H1 (cell line): Measurements from ENCODE around the gene PRRT2. TPM values are rescaled to one million over a fixed set of nuclear protein-coding genes. Genes with fewer than 3 reads are reported as not detected.

Experiments
- CTCF ChIA-PET: fragments of 300-600 bp; sonication (Branson Sonifier 250); formaldehyde crosslinking; loops from one replicate; lab custom pipeline; 2021; ENCODE audit not compliant: partially characterized antibody; lab: Charles Lee
- POLR2A ChIA-PET: fragments of 300-600 bp; sonication (Branson Sonifier 250); formaldehyde crosslinking; loops from one replicate; lab custom pipeline; 2021; ENCODE audit warnings: inconsistent platforms; ENCODE audit not compliant: partially characterized antibody; lab: Charles Lee
- DNase-seq, 2 experiments: peaks; one replicate each; pipeline versions ENCODE4 v3.0.0 to v3.0.0-alpha.2; 2010 to 2022; ENCODE audit warnings: low spot score in 2 of 2, low read depth in 1 of 2, mixed read lengths in 1 of 2
- FAIRE-seq: peaks from 2 replicates; lab custom pipeline; 2011; peaks lifted over from hg19 to GRCh38; lab: Jason Lieb, UNC
- H2AFZ ChIP-seq: 2 replicates; pipeline ENCODE4 v1.8.1; 2012; ENCODE audit warnings: low read length, inconsistent platforms
- H2AK5ac ChIP-seq: 2 replicates; pipeline ENCODE4 v1.6.1; 2013; ENCODE audit warnings: low read depth, low read length
- H2BK120ac ChIP-seq: replicated peaks from 2 replicates; pipeline ENCODE3; 2013; ENCODE audit warnings: low read depth, low read length, inconsistent platforms
- H2BK12ac ChIP-seq: 2 replicates; pipeline ENCODE4 v1.6.1; 2013; ENCODE audit warnings: low read depth, low read length
- H2BK15ac ChIP-seq: 2 replicates; pipeline ENCODE4 v1.6.1; 2013; ENCODE audit warnings: low read length
- H2BK20ac ChIP-seq: 2 replicates; pipeline ENCODE4 v1.6.1; 2013; ENCODE audit warnings: low read length
- H2BK5ac ChIP-seq: 2 replicates; pipeline ENCODE4 v1.6.1; 2013; ENCODE audit warnings: low read depth, low read length
- H3K14ac ChIP-seq: 2 replicates; pipeline ENCODE4 v1.6.1; 2013; ENCODE audit warnings: inconsistent platforms; ENCODE audit not compliant: insufficient read length
- H3K18ac ChIP-seq: 2 replicates; pipeline ENCODE4 v1.6.1; 2013; ENCODE audit warnings: low read length; ENCODE audit errors: extremely low read depth
- H3K23ac ChIP-seq: 2 replicates; pipeline ENCODE4 v1.6.1; 2013; ENCODE audit warnings: inconsistent platforms; ENCODE audit not compliant: insufficient read length
- H3K23me2 ChIP-seq: 2 replicates; pipeline ENCODE4 v1.6.1; 2013; ENCODE audit warnings: low read depth, low read length
- H3K27ac ChIP-seq: 2 replicates; pipeline ENCODE4 v1.6.1; 2011; ENCODE audit warnings: low read depth, low read length, inconsistent platforms
- H3K27me3 ChIP-seq, 4 experiments: replicated peaks in 1 of 4; 1 replicate in 1 of 4; 2 replicates in 3 of 4; pipeline versions ENCODE4 v1.6.1 to v1.8.1; 2011 to 2013; ENCODE audit warnings: low read length in 3 of 4, mild to moderate bottlenecking in 3 of 4, inconsistent platforms in 2 of 4, mixed read lengths in 2 of 4, moderate library complexity in 1 of 4; ENCODE audit not compliant: control insufficient read depth in 3 of 4, insufficient read depth in 3 of 4; ENCODE audit errors: extremely low read depth in 1 of 4
- H3K36me3 ChIP-seq, 4 experiments: 2 replicates each; pipeline versions ENCODE4 v1.6.1 to v1.8.1; 2011 to 2013; ENCODE audit warnings: mild to moderate bottlenecking in 4 of 4, low read length in 3 of 4, moderate library complexity in 2 of 4, control low read depth in 1 of 4, inconsistent platforms in 1 of 4; ENCODE audit not compliant: insufficient read depth in 4 of 4, control insufficient read depth in 2 of 4
- H3K4ac ChIP-seq: replicated peaks from 2 replicates; pipeline ENCODE3; 2013; ENCODE audit warnings: low read length, low read depth, mixed read lengths, inconsistent platforms; ENCODE audit not compliant: insufficient read length
- H3K4me1 ChIP-seq, 4 experiments: replicated peaks in 1 of 4; 1 replicate in 1 of 4; 2 replicates in 3 of 4; pipeline versions ENCODE4 v1.6.1 to v1.8.1; 2011 to 2013; ENCODE audit warnings: low read length in 3 of 4, inconsistent platforms in 2 of 4, mixed read lengths in 1 of 4; ENCODE audit not compliant: insufficient read depth in 4 of 4, control insufficient read depth in 3 of 4
- H3K4me2 ChIP-seq, 2 experiments: 2 replicates each; pipeline versions ENCODE4 v1.6.1 to v1.8.1; 2011 to 2013; ENCODE audit warnings: low read depth in 2 of 2, low read length in 2 of 2, control low read depth in 1 of 2, inconsistent platforms in 1 of 2, mild to moderate bottlenecking in 1 of 2; ENCODE audit not compliant: insufficient read depth in 1 of 2
- H3K4me3 ChIP-seq, 4 experiments: fragments of 200-600, 300-600 bp in 1 of 4; sonication (generic), shearing (Covaris generic), sonication (Bioruptor Twin) in 1 of 4; 2 replicates each; pipeline versions ENCODE4 v1.5.1 to v1.8.1; 2011 to 2016; ENCODE audit warnings: low read length in 4 of 4, low read depth in 3 of 4, control low read depth in 2 of 4, inconsistent platforms in 2 of 4, mild to moderate bottlenecking in 2 of 4, mixed read lengths in 1 of 4, moderate library complexity in 1 of 4; ENCODE audit not compliant: insufficient read depth in 2 of 4; ENCODE audit errors: extremely low read depth in 1 of 4
- H3K56ac ChIP-seq: replicated peaks from 2 replicates; pipeline ENCODE3; 2013; ENCODE audit warnings: low read depth, mild to moderate bottlenecking, mixed read lengths, low read length, inconsistent platforms; ENCODE audit not compliant: insufficient read length
- H3K79me1 ChIP-seq: 2 replicates; pipeline ENCODE4 v1.6.1; 2013; ENCODE audit warnings: low read depth, low read length, control low read depth
- H3K79me2 ChIP-seq, 2 experiments: 2 replicates each; pipeline versions ENCODE4 v1.6.1 to v1.8.1; 2012 to 2013; ENCODE audit warnings: low read length in 2 of 2, mild to moderate bottlenecking in 2 of 2, inconsistent platforms in 1 of 2; ENCODE audit not compliant: insufficient read depth in 2 of 2, control insufficient read depth in 1 of 2
- H3K9ac ChIP-seq, 4 experiments: replicated peaks in 1 of 4; 1 replicate in 1 of 4; 2 replicates in 3 of 4; pipeline versions ENCODE4 v1.6.1 to v1.8.1; 2011 to 2013; ENCODE audit warnings: low read depth in 3 of 4, low read length in 3 of 4, control low read depth in 2 of 4, mild to moderate bottlenecking in 2 of 4, moderate library complexity in 2 of 4, inconsistent platforms in 1 of 4; ENCODE audit errors: extremely low read depth in 1 of 4
- H3K9me3 ChIP-seq, 2 experiments: 2 replicates each; pipeline versions ENCODE4 v1.6.1 to v1.8.1; 2012 to 2013; ENCODE audit warnings: mild to moderate bottlenecking in 2 of 2, moderate library complexity in 2 of 2, control low read depth in 1 of 2, inconsistent platforms in 1 of 2, low read depth in 1 of 2, low read length in 1 of 2, mixed read lengths in 1 of 2; ENCODE audit not compliant: insufficient read depth in 2 of 2
- H4K20me1 ChIP-seq, 2 experiments: replicated peaks in 1 of 2; 2 replicates each; pipeline versions ENCODE3 to v1.8.1; 2011 to 2013; ENCODE audit warnings: inconsistent platforms in 2 of 2, low read length in 2 of 2, mild to moderate bottlenecking in 1 of 2; ENCODE audit not compliant: insufficient read depth in 2 of 2, control insufficient read depth in 1 of 2
- H4K5ac ChIP-seq: 2 replicates; pipeline ENCODE4 v1.6.1; 2013; ENCODE audit warnings: low read length, low read depth, mixed read lengths, inconsistent platforms; ENCODE audit not compliant: insufficient read length
- H4K8ac ChIP-seq: 2 replicates; pipeline ENCODE4 v1.8.0; 2013; ENCODE audit warnings: mild to moderate bottlenecking, moderate library complexity, low read length, inconsistent platforms; ENCODE audit not compliant: insufficient read depth; ENCODE audit errors: extremely low read depth
- H4K91ac ChIP-seq: replicated peaks from 2 replicates; pipeline ENCODE3; 2013; ENCODE audit warnings: low read length, mixed read lengths, inconsistent platforms; ENCODE audit not compliant: insufficient read length
- CTCF ChIP-seq, 3 experiments: IDR thresholded peaks; 1 replicate in 2 of 3; 2 replicates in 1 of 3; pipeline versions ENCODE4 v1.5.1 to v1.6.1; 2011; ENCODE audit warnings: low read length in 3 of 3, mild to moderate bottlenecking in 3 of 3, inconsistent platforms in 2 of 3, low read depth in 1 of 3, moderate library complexity in 1 of 3; ENCODE audit not compliant: insufficient read depth in 1 of 3; ENCODE audit errors: control extremely low read depth in 1 of 3
- KDM5A ChIP-seq: fragments of 200-600 bp; IDR thresholded peaks from 2 replicates; pipeline ENCODE4 v1.7.1; 2012; ENCODE audit warnings: mild to moderate bottlenecking, low read length, inconsistent platforms, mixed read lengths
- NRF1 ChIP-seq: IDR thresholded peaks from 2 replicates; pipeline ENCODE4 v1.6.1; 2011; ENCODE audit warnings: mild to moderate bottlenecking, low read depth, low read length, improper control_type of control experiment
- SIN3A ChIP-seq, 2 experiments: IDR thresholded peaks in 1 of 2; conservative IDR thresholded peaks in 1 of 2; 2 replicates each; pipeline ENCODE4 v1.6.1; 2011 to 2012; ENCODE audit warnings: low read length in 2 of 2, improper control_type of control experiment in 1 of 2, low read depth in 1 of 2, mild to moderate bottlenecking in 1 of 2
- TAF1 ChIP-seq: IDR thresholded peaks from 2 replicates; pipeline ENCODE4 v1.6.1; 2011; ENCODE audit warnings: mild to moderate bottlenecking, low read depth, low read length
- ZNF274 ChIP-seq: IDR thresholded peaks from 2 replicates; pipeline ENCODE4 v1.7.0; 2012; ENCODE audit warnings: low read length, borderline replicate concordance; ENCODE audit errors: extremely low read depth
- WGBS, 2 experiments: shearing (Covaris generic) in 1 of 2; methylation state at CpG; one replicate each; pipeline versions ENCODE4 v1.1.6 to v1.1.7; 2013 to 2015; ENCODE audit warnings: low lambda C conversion rate in 2 of 2, mixed read lengths in 2 of 2, inconsistent platforms in 1 of 2, low coverage in 1 of 2, missing lambda C conversion rate in 1 of 2; ENCODE audit not compliant: insufficient replicate concordance in 2 of 2, insufficient coverage in 1 of 2, insufficient read length in 1 of 2; ENCODE audit errors: extremely low coverage in 1 of 2, missing lambda C conversion rate in 1 of 2; 5-methylcytosine and 5-hydroxymethylcytosine counted together
- polyA plus RNA-seq, 7 experiments: library from polyadenylated mRNA; depleted of rRNA in 3 of 7; stranded (reverse) in 5 of 7; unstranded in 2 of 7; fragments of >200 nt in 5 of 7; fragments of 200-250 nt in 2 of 7; gene quantifications; 1 replicate in 5 of 7; 2 replicates in 1 of 7; 4 replicates in 1 of 7; pipeline versions ENCODE4 v1.2.1 to v1.2.3, GENCODE V29; 2011 to 2013; ENCODE audit warnings: missing spikeins in 2 of 7, mixed read lengths in 2 of 7
- total RNA-seq: library from RNA; stranded (reverse); fragmentation: NEBNext Ultra II Directional; extraction: Animal tissue kit (Norgen Biotek cat#: 25700); gene quantifications from 2 replicates; pipeline ENCODE4 v1.2.1, GENCODE V29; 2021

PRRT2 gene
- total and polyA plus RNA-seq, 2 of the 8 experiments (the other 6 are each of a cell fraction or from before 2014, with no cell fraction given) = 12.8 to 32.6 TPM

- H4K5ac ChIP-seq = no peak overlapping the region
- FAIRE-seq = no peak
- POLR2A ChIA-PET = interaction anchor here (1.0 to 12.7 kb wide), 3 partner anchors 9 to 16 kb away, joined by 3 to 167 read pairs (median 5); partner anchors contain the start of genes MVP and PAGR1
Observed at GRCh38 chr16:29837841-29838240, 25.8 kb downstream of the PRRT2 start.

More at GRCh38 chr16:29837841-29838240, 25.8 kb downstream of the PRRT2 start:
- Histone ChIP-seq H3K9ac (no peak overlapping the region), H3K56ac (no peak overlapping the region), H3K9me3 (no peaks in the 10 kb centered on the region), H3K36me3 (no peaks in the 10 kb centered on the region), H2BK5ac (no peak overlapping the region), H3K79me2 (no peaks in the 10 kb centered on the region), H2BK120ac (no peak overlapping the region), H3K79me1 (no peaks in the 10 kb centered on the region), H2BK15ac (no peak overlapping the region), H2BK20ac (no peak overlapping the region), H4K91ac (no peak overlapping the region), H4K20me1 (no peaks in the 10 kb centered on the region), H3K18ac (no peak overlapping the region), H4K8ac (no peak overlapping the region), H3K4ac (no peak overlapping the region), H3K4me3 (no peak overlapping the region), H3K27ac (no peak overlapping the region), H3K4me2 (no peak overlapping the region), H3K23ac (no peak overlapping the region), H2AK5ac (no peak overlapping the region), H3K14ac (no peak overlapping the region), H3K23me2 (no peaks in the 10 kb centered on the region), H3K4me1 (peaks cover 0 to 2% (median 0%) of the 10 kb centered on the region in 4 experiments; a peak in 1 of 7 replicates), H2AFZ (no peak overlapping the region), H3K27me3 (no peaks in the 10 kb centered on the region), H2BK12ac (no peak overlapping the region)
- CTCF ChIA-PET = interaction anchor here (2.8 kb wide), 1 partner anchor 18 kb away, joined by 9 read pairs; the partner anchor contains the start of gene MVP
- no peak for DNase-seq
- TF ChIP-seq SIN3A (conservative IDR thresholded peaks at IDR 0.05 in 1 of 2, IDR thresholded peaks at IDR 0.05 in 1 of 2; ENCODE audit: low read depth in 1 of 2, low read length in 2 of 2) (no peak), CTCF (IDR thresholded peaks at IDR 0.05; ENCODE audit: control extremely low read depth in 1 of 3, insufficient read depth in 1 of 3, low read depth in 1 of 3, low read length in 3 of 3) (no peak), KDM5A (no peak), ZNF274 (no peak), TAF1 (no peak), NRF1 (no peak)
- WGBS, 2 experiments = 89% methylated on average over 5 of the region's 5 CpGs; no CpG with 5 or more reads in 1 of the 2 experiments
